HepG2 (cell line): ENCODE data around the gene LYRM1. TPM values are rescaled to one million over a fixed set of nuclear protein-coding genes. Genes with fewer than 3 reads are reported as not detected.

ENCODE experiments used
- ATAC-seq: fragments of 200-7000 bp; cut with Tn5 transposase; 3 replicates; pipeline ENCODE4 v1.9.1; 2020; ENCODE audit warnings: mild to moderate bottlenecking, moderate library complexity
- BruUV-seq: library from RNA; stranded (reverse); fragments of 400-500 nt; replicated peaks from 2 replicates; lab custom pipeline; 2021; lab: Mats Ljungman, UMichigan
- CTCF ChIA-PET: fragments of 300-600 bp; formaldehyde crosslinking; extraction: SDS; loops from one replicate; lab custom pipeline; 2021; ENCODE audit warnings: low total read pairs, inconsistent platforms, low intra/inter-chr PET ratio; lab: Yijun Ruan, JAX
- POLR2A ChIA-PET: fragments of 350-600 bp; sonication (Branson Sonifier 250); formaldehyde crosslinking; loops from one replicate; lab custom pipeline; 2020; ENCODE audit warnings: antibody characterized with exemption, inconsistent platforms; lab: Yijun Ruan, JAX
- DNase-seq: peaks from one replicate; pipeline ENCODE4 v3.0.0-alpha.2; 2015; ENCODE audit warnings: low spot score
- FAIRE-seq: peaks from 3 replicates; lab custom pipeline; 2011; peaks lifted over from hg19 to GRCh38; lab: Jason Lieb, UNC
- H2AFZ ChIP-seq: one replicate; pipeline ENCODE4 v1.6.1; 2011; ENCODE audit warnings: low read length, inconsistent platforms
- H3K27ac ChIP-seq: fragments of 300-600 bp; 3 replicates; pipeline ENCODE4 v1.8.0; 2011; ENCODE audit warnings: mixed run types, mild to moderate bottlenecking, mixed read lengths, low read length, inconsistent platforms; ENCODE audit not compliant: insufficient read depth; ENCODE audit errors: extremely low read length
- H3K27me3 ChIP-seq, 2 experiments: fragments of 200-600 bp in 1 of 2; 2 replicates in 1 of 2; 3 replicates in 1 of 2; pipeline versions ENCODE4 v1.6.0 to v1.8.0; 2011; ENCODE audit warnings: low read length in 2 of 2, mild to moderate bottlenecking in 2 of 2, moderate library complexity in 2 of 2, inconsistent platforms in 1 of 2; ENCODE audit not compliant: insufficient read depth in 2 of 2, control insufficient read depth in 1 of 2
- H3K36me3 ChIP-seq, 2 experiments: fragments of 200-600 bp in 1 of 2; replicated peaks in 1 of 2; 2 replicates in 1 of 2; 3 replicates in 1 of 2; pipeline versions ENCODE4 v1.5.1 to v1.8.0; 2011; ENCODE audit warnings: low read length in 2 of 2, inconsistent platforms in 1 of 2; ENCODE audit not compliant: insufficient read depth in 2 of 2, control insufficient read depth in 1 of 2
- H3K4me1 ChIP-seq: 2 replicates; pipeline ENCODE4 v1.5.1; 2012; ENCODE audit warnings: low read length, inconsistent platforms; ENCODE audit not compliant: insufficient read depth
- H3K4me2 ChIP-seq: 2 replicates; pipeline ENCODE4 v1.6.0; 2011; ENCODE audit warnings: low read depth, low read length, inconsistent platforms
- H3K4me3 ChIP-seq, 3 experiments: fragments of 200-600 bp in 1 of 3; sonication (generic), shearing (Covaris generic) in 1 of 3; replicated peaks in 1 of 3; 2 replicates each; pipeline ENCODE4 v1.5.1; 2011 to 2016; ENCODE audit warnings: low read length in 3 of 3, inconsistent platforms in 2 of 3, low read depth in 2 of 3, mild to moderate bottlenecking in 2 of 3, control low read depth in 1 of 3, mixed read lengths in 1 of 3; ENCODE audit not compliant: insufficient read depth in 1 of 3
- H3K79me2 ChIP-seq: one replicate; pipeline ENCODE4 v1.6.1; 2011; ENCODE audit warnings: low read length, inconsistent platforms; ENCODE audit not compliant: insufficient read depth
- H3K9ac ChIP-seq: 2 replicates; pipeline ENCODE4 v1.6.0; 2011; ENCODE audit warnings: mild to moderate bottlenecking, low read depth, low read length, inconsistent platforms; ENCODE audit not compliant: insufficient read depth
- H3K9me3 ChIP-seq: 2 replicates; pipeline ENCODE4 v1.5.1; 2012; ENCODE audit warnings: mild to moderate bottlenecking, low read length
- H4K20me1 ChIP-seq: 2 replicates; pipeline ENCODE4 v1.6.0; 2011; ENCODE audit warnings: inconsistent platforms, mild to moderate bottlenecking, low read length, moderate library complexity; ENCODE audit not compliant: insufficient read depth
- CBFB ChIP-seq: sonication (generic); formaldehyde crosslinking; IDR thresholded peaks from 2 replicates; pipeline ENCODE4 v1.4.0; 2020; ENCODE audit warnings: missing genetic modification reagents
- ERF ChIP-seq: IDR thresholded peaks from 2 replicates; pipeline ENCODE4 v1.6.1; 2018; ENCODE audit warnings: missing biosample characterization, missing genetic modification reagents
- FOXA3 ChIP-seq: IDR thresholded peaks from 2 replicates; pipeline ENCODE4 v1.6.1; 2016; ENCODE audit warnings: missing genetic modification reagents, missing compliant biosample characterization
- HINFP ChIP-seq: sonication (generic); formaldehyde crosslinking; IDR thresholded peaks from 2 replicates; pipeline ENCODE4 v1.4.0; 2020; ENCODE audit warnings: low read depth, mild to moderate bottlenecking, missing genetic modification reagents
- MED1 ChIP-seq: sonication (generic); formaldehyde crosslinking; IDR thresholded peaks from 2 replicates; pipeline ENCODE4 v1.4.0; 2020; ENCODE audit warnings: missing genetic modification reagents
- RFXAP ChIP-seq: sonication (generic); formaldehyde crosslinking; IDR thresholded peaks from 2 replicates; pipeline ENCODE4 v1.4.0; 2020; ENCODE audit warnings: missing genetic modification reagents, borderline replicate concordance
- RXRB ChIP-seq: IDR thresholded peaks from 2 replicates; pipeline ENCODE4 v1.6.1; 2016; ENCODE audit warnings: borderline replicate concordance, missing genetic modification reagents, missing compliant biosample characterization
- SALL1 ChIP-seq: sonication (generic); formaldehyde crosslinking; IDR thresholded peaks from 2 replicates; pipeline ENCODE4 v1.8.0; 2022; ENCODE audit warnings: mild to moderate bottlenecking, missing genetic modification reagents
- SALL2 ChIP-seq: sonication (generic); formaldehyde crosslinking; IDR thresholded peaks from 2 replicates; pipeline ENCODE4 v1.8.1; 2023; ENCODE audit warnings: mild to moderate bottlenecking, missing genetic modification reagents, inconsistent platforms
- SOX13 ChIP-seq, 3 experiments: fragments of 450-650 bp in 1 of 3; sonication (generic) in 1 of 3; formaldehyde crosslinking in 1 of 3; IDR thresholded peaks in 2 of 3; conservative IDR thresholded peaks in 1 of 3; 2 replicates each; pipeline versions ENCODE4 v1.5.0 to v1.6.1; 2016 to 2020; ENCODE audit warnings: antibody characterized with exemption in 1 of 3, mild to moderate bottlenecking in 1 of 3, missing compliant biosample characterization in 1 of 3, missing genetic modification reagents in 1 of 3, moderate library complexity in 1 of 3
- SSRP1 ChIP-seq: IDR thresholded peaks from 2 replicates; pipeline ENCODE4 v1.6.1; 2016; ENCODE audit warnings: control low read depth
- TBX2 ChIP-seq: sonication (generic); formaldehyde crosslinking; IDR thresholded peaks from 2 replicates; pipeline ENCODE4 v1.5.0; 2020; ENCODE audit warnings: missing genetic modification reagents, mild to moderate bottlenecking, borderline replicate concordance
- XRCC5 ChIP-seq: fragments of 200-400 bp; formaldehyde crosslinking; optimal IDR thresholded peaks from 2 replicates; pipeline ENCODE3; 2017; ENCODE audit warnings: mild to moderate bottlenecking, low read length
- ZBTB4 ChIP-seq: sonication (generic); formaldehyde crosslinking; IDR thresholded peaks from 2 replicates; pipeline ENCODE4 v1.4.0; 2020; ENCODE audit warnings: missing genetic modification reagents, mild to moderate bottlenecking, borderline replicate concordance
- ZNF224 ChIP-seq: sonication (generic); formaldehyde crosslinking; IDR thresholded peaks from 2 replicates; pipeline ENCODE4 v1.5.0; 2020; ENCODE audit warnings: mild to moderate bottlenecking, missing genetic modification reagents
- ZNF333 ChIP-seq: sonication (generic); formaldehyde crosslinking; IDR thresholded peaks from 2 replicates; pipeline ENCODE4 v1.4.0; 2020; ENCODE audit warnings: mild to moderate bottlenecking, missing genetic modification reagents, borderline replicate concordance
- ZNF564 ChIP-seq: sonication (generic); formaldehyde crosslinking; IDR thresholded peaks from 2 replicates; pipeline ENCODE4 v1.8.1; 2023; ENCODE audit warnings: mild to moderate bottlenecking, missing genetic modification reagents
- ZNF768 ChIP-seq: sonication (generic); formaldehyde crosslinking; IDR thresholded peaks from 2 replicates; pipeline ENCODE4 v1.4.0; 2020; ENCODE audit warnings: missing genetic modification reagents
- ZNF788 ChIP-seq: sonication (generic); formaldehyde crosslinking; IDR thresholded peaks from 2 replicates; pipeline ENCODE4 v1.5.0; 2020; ENCODE audit warnings: mild to moderate bottlenecking, missing genetic modification reagents, borderline replicate concordance
- WGBS: methylation state at CpG from one replicate; pipeline ENCODE4 v1.1.6; 2017; ENCODE audit warnings: low lambda C conversion rate; 5-methylcytosine and 5-hydroxymethylcytosine counted together
- in situ Hi-C: cut with HindIII; loops from 2 replicates; pipeline ENCODE4 v1.10.0; 2017; ENCODE audit warnings: low pct_unique_long_range_greater_than_20kb; ENCODE audit not compliant: extremely low pct_ligation_motif_present
- intact Hi-C: fragments of 100-400 bp; cut with micrococcal nuclease; formaldehyde crosslinking; loops from one replicate; pipeline ENCODE4 v1.10.0; 2022; ENCODE audit not compliant: unreplicated experiment
- polyA plus RNA-seq, 8 experiments: library from polyadenylated mRNA; depleted of rRNA in 3 of 8; stranded (reverse) in 7 of 8; unstranded in 1 of 8; fragments of >200 nt; fragmentation: Illumina TruSeq in 4 of 8; extraction: Trizol in 4 of 8; gene quantifications; 2 replicates each; pipeline versions ENCODE4 v1.2.1 to v1.2.3, GENCODE V29; 2011 to 2016; ENCODE audit warnings: low read depth in 4 of 8, missing spikeins in 1 of 8, mixed read lengths in 1 of 8; ENCODE audit not compliant: insufficient read depth in 1 of 8
- total RNA-seq, 5 experiments: library from RNA; depleted of rRNA; stranded (reverse); fragments of >200 nt; fragmentation: Illumina TruSeq; extraction: Trizol; gene quantifications; 2 replicates each; pipeline ENCODE4 v1.2.3, GENCODE V29; 2016; ENCODE audit warnings: low read depth in 1 of 5

The LYRM1 gene
- total and polyA plus RNA-seq, 2 of the 13 experiments (the other 11 are each of a cell fraction or from before 2014, with no cell fraction given) = 59.2 to 82.6 TPM

GRCh38 chr16:20867585-20867984 is 33.0 kb upstream of the LYRM1 start (continued):
- TF ChIP-seq ZBTB4 (CRISPR knock-in tag) (no peak), ZNF333 (CRISPR knock-in tag) (no peak), ZNF224 (CRISPR knock-in tag) (no peak)

GRCh38 chr16:20868890-20869289 is 31.7 kb upstream of the LYRM1 start:
- Histone ChIP-seq H3K36me3 (peaks cover 1 to 22% of the 10 kb centered on the region in 2 experiments; a peak in 4 of 5 replicates), H3K4me2 (peak overlapping the region; percentile 39; the same call in 1 of the 2 replicates), H3K4me3 (no peak overlapping the region), H4K20me1 (peaks cover 18% of the 10 kb centered on the region; the same call in 1 of the 2 replicates), H3K9me3 (no peaks in the 10 kb centered on the region), H3K27me3 (no peaks in the 10 kb centered on the region), H3K27ac (no peak overlapping the region), H3K9ac (no peak overlapping the region), H3K4me1 (peaks cover 65% of the 10 kb centered on the region), H3K79me2 (peaks cover 89% of the 10 kb centered on the region), H2AFZ (no peak overlapping the region)
- DNase-seq (peak; percentile 60), ATAC-seq (peak; percentile 99), FAIRE-seq (peak; percentile 39)
- ChIA-PET CTCF (no interaction called here), POLR2A (interaction anchor here (2.0 kb wide), 1 partner anchor 31 kb away, joined by 8 read pairs; the partner anchor contains the start of genes DCUN1D3 and LYRM1)
- intact Hi-C loops = loop anchor here (5.0 kb wide), 1 partner anchor 58 kb away; no protein-coding TSS in a partner anchor
- WGBS = 12% methylated on average over 3 of the region's 3 CpGs
- BruUV-seq = no TSS peak
- in situ Hi-C loops = no loop called here
- peak; percentile 26; the same call in 1 of the 2 replicates for TF ChIP-seq HINFP (CRISPR knock-in tag)
- TF ChIP-seq ERF (CRISPR knock-in tag) = peak; percentile 69; the same call in 1 of the 2 replicates
- peak; percentile 45; the same call in 1 of the 2 replicates for TF ChIP-seq CBFB
- TF ChIP-seq XRCC5 = peak; percentile 88
- peak; percentile 81 for TF ChIP-seq SALL1
- TF ChIP-seq RXRB (CRISPR knock-in tag) = peak; percentile 43; the same call in 1 of the 2 replicates
- no peak for TF ChIP-seq RFXAP (CRISPR knock-in tag)
- TF ChIP-seq SALL2 (CRISPR knock-in tag) = no peak
- TF ChIP-seq TBX2 (CRISPR knock-in tag) = peak; percentile 42; the same call in 1 of the 2 replicates
- no peak for TF ChIP-seq SOX13 (IDR thresholded peaks at IDR 0.05)
- TF ChIP-seq SOX13 (CRISPR knock-in tag; conservative IDR thresholded peaks at IDR 0.05 in 1 of 2, IDR thresholded peaks at IDR 0.05 in 1 of 2) = 0 out of 4 replicates have a peak, but pooled peaks of 1 of the 2 experiments have one; percentile 14
- peak; percentile 16; the same call in 1 of the 2 replicates for TF ChIP-seq FOXA3
- TF ChIP-seq MED1 (CRISPR knock-in tag) = 0 out of 2 replicates have a peak, but pooled peaks have one; percentile 40
- peak; percentile 78; the same call in 1 of the 2 replicates for TF ChIP-seq ZNF768 (CRISPR knock-in tag)
- no peak; the same call in 1 of the 2 replicates for TF ChIP-seq SSRP1 (CRISPR knock-in tag)
- TF ChIP-seq ZNF564 = 0 out of 2 replicates have a peak, but pooled peaks have one; percentile 45
- peak; percentile 62; the same call in 1 of the 2 replicates for TF ChIP-seq ZNF788 (CRISPR knock-in tag)
